ENCODE data around the gene TOX3.

TOX3 gene

GRCh38 chr16:52451971-52452421, 94.9 kb downstream of the TOX3 start:
- DNase-seq (ENCODE audit: low spot score) = no peak

- no peak for DNase-seq (ENCODE audit: low spot score)
Measured at GRCh38 chr16:52450916-52451315, 96.0 kb downstream of the TOX3 start.

GRCh38 chr16:52450241-52450640, 96.7 kb downstream of the TOX3 start:
- no peak for DNase-seq (ENCODE audit: low spot score)

GRCh38 chr16:52446080-52446479, 100.9 kb downstream of the TOX3 start:
- no peak for DNase-seq (ENCODE audit: low spot score)

GRCh38 chr16:52441886-52442285, 105.1 kb downstream of the TOX3 start:
- no peak for DNase-seq (ENCODE audit: low spot score)

- DNase-seq (ENCODE audit: low spot score) = no peak
Measured at GRCh38 chr16:52440248-52440647, 106.7 kb downstream of the TOX3 start.

GRCh38 chr16:52439750-52440149, 107.2 kb downstream of the TOX3 start:
- DNase-seq (ENCODE audit: low spot score) = no peak

GRCh38 chr16:52439171-52439701, 107.7 kb downstream of the TOX3 start:
- no peak for DNase-seq (ENCODE audit: low spot score)

GRCh38 chr16:52437277-52437670, 109.7 kb downstream of the TOX3 start:
- no peak for DNase-seq (ENCODE audit: low spot score)

GRCh38 chr16:52436339-52437276, 110.3 kb downstream of the TOX3 start:
- no peak for DNase-seq (ENCODE audit: low spot score)

- no peak for DNase-seq (ENCODE audit: low spot score)
Measured at GRCh38 chr16:52434224-52434623, 112.7 kb downstream of the TOX3 start.

- no peak for DNase-seq (ENCODE audit: low spot score)
Measured at GRCh38 chr16:52433643-52434042, 113.3 kb downstream of the TOX3 start.

GRCh38 chr16:52424591-52424990, 122.4 kb downstream of the TOX3 start:
- no peak for DNase-seq (ENCODE audit: low spot score)

- no peak for DNase-seq (ENCODE audit: low spot score)
Measured at GRCh38 chr16:52422307-52422706, 124.6 kb downstream of the TOX3 start.

GRCh38 chr16:52418201-52418600, 128.7 kb downstream of the TOX3 start:
- DNase-seq (ENCODE audit: low spot score) = no peak

GRCh38 chr16:52416888-52417287, 130.1 kb downstream of the TOX3 start:
- no peak for DNase-seq (ENCODE audit: low spot score)

GRCh38 chr16:52411011-52411410, 135.9 kb downstream of the TOX3 start:
- no peak for DNase-seq (ENCODE audit: low spot score)

- DNase-seq (ENCODE audit: low spot score) = no peak
Measured at GRCh38 chr16:52408191-52408845, 138.6 kb downstream of the TOX3 start.

GRCh38 chr16:52407778-52408177, 139.2 kb downstream of the TOX3 start:
- DNase-seq (ENCODE audit: low spot score) = no peak

GRCh38 chr16:52405441-52405840, 141.5 kb downstream of the TOX3 start:
- DNase-seq (ENCODE audit: low spot score) = no peak

- no peak for DNase-seq (ENCODE audit: low spot score)
Measured at GRCh38 chr16:52404546-52404945, 142.4 kb downstream of the TOX3 start.

GRCh38 chr16:52399116-52399515, 147.8 kb downstream of the TOX3 start:
- DNase-seq (ENCODE audit: low spot score) = no peak

GRCh38 chr16:52398491-52398960, 148.4 kb downstream of the TOX3 start:
- no peak for DNase-seq (ENCODE audit: low spot score)

All from pons (tissue), 1 donor.